Stimulated activated CD8-positive, alpha-beta memory T cell treated with anti-CD3 and anti-CD28 coated beads, Interleukin-7, amount 100 ng/mL, for 48 hours (primary cell): ENCODE results near the gene CLDN22.

Source experiments
- DNase-seq, 2 donors: peaks; one replicate each; pipeline ENCODE4 v3.0.0-alpha.2; 2020; ENCODE audit warnings: low read depth in 1 of 2; ENCODE audit errors: extremely low read depth in 1 of 2

The CLDN22 gene

GRCh38 chr4:183320211-183321059 is at the start of gene CLDN22:
CLDN22 (minus strand) TSS chr4:183320276; CDS start chr4:183320218, 58 bp downstream.
- no peak for DNase-seq

GRCh38 chr4:183369073-183369472 is 49.0 kb upstream of the CLDN22 start:
- DNase-seq = no peak

GRCh38 chr4:183366206-183366835 is 46.2 kb upstream of the CLDN22 start:
- DNase-seq = no peak

- DNase-seq = no peak
Measured at GRCh38 chr4:183364025-183364424, 43.9 kb upstream of the CLDN22 start.

GRCh38 chr4:183362916-183363542 is 43.0 kb upstream of the CLDN22 start:
- no peak for DNase-seq

- DNase-seq = no peak
Measured at GRCh38 chr4:183362036-183362435, 42.0 kb upstream of the CLDN22 start.

- DNase-seq = no peak
Measured at GRCh38 chr4:183360161-183360919, 40.3 kb upstream of the CLDN22 start.

- DNase-seq = no peak
Measured at GRCh38 chr4:183358215-183358755, 38.2 kb upstream of the CLDN22 start.

GRCh38 chr4:183356931-183357675 is 37.0 kb upstream of the CLDN22 start:
- DNase-seq = no peak

GRCh38 chr4:183356173-183356830 is 36.2 kb upstream of the CLDN22 start:
- no peak for DNase-seq

GRCh38 chr4:183355405-183355804 is 35.3 kb upstream of the CLDN22 start:
- no peak for DNase-seq

GRCh38 chr4:183354219-183354618 is 34.1 kb upstream of the CLDN22 start:
- no peak for DNase-seq

GRCh38 chr4:183353557-183353956 is 33.5 kb upstream of the CLDN22 start:
- DNase-seq = no peak

GRCh38 chr4:183352546-183352945 is 32.5 kb upstream of the CLDN22 start:
- no peak for DNase-seq

GRCh38 chr4:183350317-183351071 is 30.4 kb upstream of the CLDN22 start:
- no peak for DNase-seq

GRCh38 chr4:183349673-183350072 is 29.6 kb upstream of the CLDN22 start:
- no peak for DNase-seq

GRCh38 chr4:183348706-183349659 is 28.9 kb upstream of the CLDN22 start:
- peak; percentile 13 to 63 for DNase-seq

GRCh38 chr4:183348136-183348535 is 28.1 kb upstream of the CLDN22 start:
- no peak for DNase-seq
